ENCODE measurements around the gene ZNF358. TPM values are rescaled to one million over a fixed set of nuclear protein-coding genes. Genes with fewer than 3 reads are reported as not detected.

ZNF358 gene
- total and polyA plus RNA-seq, 2 donors = 7.1 to 23.5 TPM

DNA sequence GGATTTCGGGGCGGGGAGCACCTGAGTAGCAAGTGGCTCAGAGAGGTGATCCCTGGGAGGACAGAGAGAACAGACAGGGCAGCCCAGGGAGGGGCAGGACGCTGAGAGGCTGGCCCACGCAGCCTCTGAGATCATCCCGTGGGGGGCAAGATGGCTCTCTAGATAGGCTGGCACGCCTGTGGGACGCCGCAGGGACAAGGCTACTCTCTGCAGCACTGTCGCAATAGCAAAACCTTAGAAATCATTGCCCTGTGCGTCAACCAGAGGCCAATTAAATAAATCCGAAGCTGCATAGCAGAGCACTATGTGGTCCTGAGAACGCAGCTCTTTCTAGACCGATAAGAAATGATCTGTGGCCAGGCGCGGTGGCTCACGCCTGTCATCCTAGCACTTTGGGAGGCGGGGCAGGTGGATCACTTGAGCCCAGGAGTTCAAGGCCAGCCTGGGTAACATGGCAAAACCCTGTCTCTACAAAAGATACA, 32.1 kb upstream of the ZNF358 start:
- Histone ChIP-seq H3K4me3 (ENCODE audit: low read length in 2 of 2) (no peak overlapping the region), H3K27ac (ENCODE audit: low read depth in 1 of 2, low read length in 1 of 2) (no peak overlapping the region), H3K36me3 (ENCODE audit: control insufficient read depth in 2 of 2, insufficient read depth in 2 of 2, low read length in 1 of 2) (no peaks in the 10 kb centered on the region), H3K9me3 (ENCODE audit: control insufficient read depth in 2 of 2, insufficient read depth in 1 of 2, low read length in 1 of 2) (peaks cover 0 to 4% of the 10 kb centered on the region in 2 donors), H3K27me3 (ENCODE audit: control insufficient read depth in 2 of 2, insufficient read depth in 1 of 2, low read length in 1 of 2) (peaks cover 0 to 16% of the 10 kb centered on the region in 2 donors), H3K4me1 (ENCODE audit: control insufficient read depth in 2 of 2, insufficient read depth in 2 of 2, low read length in 2 of 2) (no peaks in the 10 kb centered on the region)
- 91% methylated on average over 17 of the region's 17 CpGs for WGBS
- DNase-seq (ENCODE audit: low read depth in 6 of 9, low spot score in 9 of 9) = no peak

DNA sequence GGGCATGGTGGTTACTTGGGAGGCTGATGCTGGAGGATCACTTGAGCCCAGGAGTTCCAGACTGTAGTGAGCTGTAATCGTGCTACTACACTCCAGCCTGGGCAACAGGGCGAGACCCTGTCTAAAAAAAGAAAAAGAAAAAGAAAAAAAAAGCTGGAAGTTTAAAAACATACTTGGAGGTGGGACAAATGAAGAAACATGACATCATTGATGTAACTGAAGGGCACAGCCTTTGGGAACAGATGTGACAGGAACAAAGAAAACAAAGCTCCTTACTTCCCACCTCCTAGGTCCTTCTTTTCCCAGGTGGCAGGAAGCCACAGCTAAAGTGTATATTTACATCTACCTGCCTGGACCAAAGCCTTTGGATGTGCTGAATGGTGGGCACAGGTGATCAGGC, 29.0 kb upstream of the ZNF358 start:
- Histone ChIP-seq H3K4me1 (ENCODE audit: control insufficient read depth in 2 of 2, insufficient read depth in 2 of 2, low read length in 2 of 2) (peaks cover 0 to 5% of the 10 kb centered on the region in 2 donors), H3K27me3 (ENCODE audit: control insufficient read depth in 2 of 2, insufficient read depth in 1 of 2, low read length in 1 of 2) (peaks cover 0 to 16% of the 10 kb centered on the region in 2 donors), H3K9me3 (ENCODE audit: control insufficient read depth in 2 of 2, insufficient read depth in 1 of 2, low read length in 1 of 2) (peaks cover 0 to 4% of the 10 kb centered on the region in 2 donors), H3K4me3 (ENCODE audit: low read length in 2 of 2) (no peak overlapping the region), H3K27ac (ENCODE audit: low read depth in 1 of 2, low read length in 1 of 2) (no peak overlapping the region), H3K36me3 (ENCODE audit: control insufficient read depth in 2 of 2, insufficient read depth in 2 of 2, low read length in 1 of 2) (no peaks in the 10 kb centered on the region)
- DNase-seq (ENCODE audit: low read depth in 6 of 9, low spot score in 9 of 9) = no peak
- 93% methylated on average over 2 of the region's 2 CpGs for WGBS

DNA sequence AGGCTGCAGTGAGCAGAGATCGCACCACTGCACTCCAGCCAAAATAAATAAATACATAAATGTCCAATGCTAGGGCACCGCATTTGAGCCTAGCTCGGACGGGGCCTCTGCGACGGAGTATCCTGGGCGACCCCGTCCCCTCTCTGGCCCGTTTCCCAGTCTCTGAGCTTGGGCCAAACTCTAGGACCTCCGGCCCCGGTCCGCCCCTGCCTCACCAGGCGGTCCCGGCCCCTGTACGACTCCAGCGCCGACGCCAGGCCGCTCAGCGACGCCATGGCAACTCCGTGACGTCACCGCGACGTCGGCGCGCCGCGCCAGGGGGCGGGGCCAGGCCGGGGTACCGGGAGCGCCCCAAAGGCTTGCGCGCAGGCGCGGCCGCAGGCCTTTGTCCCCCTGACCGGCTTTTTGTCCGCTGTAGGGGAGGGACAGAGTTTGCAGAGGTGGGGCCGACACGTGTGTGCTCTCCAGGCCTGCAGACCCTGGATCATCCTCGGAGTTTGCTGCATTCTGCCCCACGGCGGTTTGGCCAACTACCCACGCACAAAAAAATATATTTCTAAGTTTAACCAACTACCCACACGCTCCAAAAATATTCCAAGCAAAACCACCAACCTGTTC, 27.1 kb upstream of the ZNF358 start, which contains the start of gene PEX11G:
Gene PEX11G, minus strand, starts transcription at position 300 of the 618 bp plus-strand sequence. Its CDS starts 25 bp downstream, at position 275.
- Histone ChIP-seq H3K4me1 (ENCODE audit: control insufficient read depth in 2 of 2, insufficient read depth in 2 of 2, low read length in 2 of 2) (peaks cover 0 to 5% of the 10 kb centered on the region in 2 donors), H3K4me3 (ENCODE audit: low read length in 2 of 2) (peak within 1 kb of the TSS; percentile 52 to 60), H3K9me3 (ENCODE audit: control insufficient read depth in 2 of 2, insufficient read depth in 1 of 2, low read length in 1 of 2) (peaks cover 0 to 1% of the 10 kb centered on the region in 2 donors), H3K36me3 (ENCODE audit: control insufficient read depth in 2 of 2, insufficient read depth in 2 of 2, low read length in 1 of 2) (no peaks in the 10 kb centered on the region), H3K27me3 (ENCODE audit: control insufficient read depth in 2 of 2, insufficient read depth in 1 of 2, low read length in 1 of 2) (no peaks in the 10 kb centered on the region), H3K27ac (ENCODE audit: low read depth in 1 of 2, low read length in 1 of 2) (peak within 1 kb of the TSS in 1 of 2 donors; percentile 83)
- peak; percentile 51 to 93 (median 81) for DNase-seq (ENCODE audit: low read depth in 6 of 9, low spot score in 9 of 9)
- WGBS = 2% methylated on average over 49 of the region's 49 CpGs

DNA sequence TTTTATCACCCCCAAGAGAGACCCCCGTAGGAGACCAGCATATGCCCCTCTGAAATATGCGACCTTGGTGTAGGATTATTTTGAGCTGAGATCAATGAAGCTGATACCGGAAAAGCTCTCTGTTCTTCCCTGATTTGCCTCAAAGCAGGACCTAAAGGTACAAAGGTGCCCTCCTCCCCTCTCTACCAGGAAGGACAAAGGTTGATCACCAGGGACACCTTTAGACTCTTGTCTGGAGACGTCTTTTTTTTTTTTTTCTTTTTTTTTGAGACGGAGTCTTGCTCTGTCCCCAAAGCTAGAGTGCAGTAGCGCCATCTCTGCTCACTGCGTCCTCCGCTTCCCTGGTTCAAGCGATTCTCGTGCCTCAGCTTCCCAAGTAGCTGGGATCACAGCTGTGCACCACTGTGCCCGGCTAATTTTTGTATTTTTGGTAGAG, 26.3 kb upstream of the ZNF358 start:
- DNase-seq (ENCODE audit: low read depth in 6 of 9, low spot score in 9 of 9) = no peak
- 91% methylated on average over 11 of the region's 11 CpGs for WGBS
- Histone ChIP-seq H3K9me3 (ENCODE audit: control insufficient read depth in 2 of 2, insufficient read depth in 1 of 2, low read length in 1 of 2) (no peaks in the 10 kb centered on the region), H3K36me3 (ENCODE audit: control insufficient read depth in 2 of 2, insufficient read depth in 2 of 2, low read length in 1 of 2) (no peaks in the 10 kb centered on the region), H3K27me3 (ENCODE audit: control insufficient read depth in 2 of 2, insufficient read depth in 1 of 2, low read length in 1 of 2) (peaks cover 0 to 3% of the 10 kb centered on the region in 2 donors), H3K4me3 (ENCODE audit: low read length in 2 of 2) (no peak overlapping the region), H3K27ac (ENCODE audit: low read depth in 1 of 2, low read length in 1 of 2) (no peak overlapping the region), H3K4me1 (ENCODE audit: control insufficient read depth in 2 of 2, insufficient read depth in 2 of 2, low read length in 2 of 2) (peaks cover 0 to 5% of the 10 kb centered on the region in 2 donors)

DNA sequence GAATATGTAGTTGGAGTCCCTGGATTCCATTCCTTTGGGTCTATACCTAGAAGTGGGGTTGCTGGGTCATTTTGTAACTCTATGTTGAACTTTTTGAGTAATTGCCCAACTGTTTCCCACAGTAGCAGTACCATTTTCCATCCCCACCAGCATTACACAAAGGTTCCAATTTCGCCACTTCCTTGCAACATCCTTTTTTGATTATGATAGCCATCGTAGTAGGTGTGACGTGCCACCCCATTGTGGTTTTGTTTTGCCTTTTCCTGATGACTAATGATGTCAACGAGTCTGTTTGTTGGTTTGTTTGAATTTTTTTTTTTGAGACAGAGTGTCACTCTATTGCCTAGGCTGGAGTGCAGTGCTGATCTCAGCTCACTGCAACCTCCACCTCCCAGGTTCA, 23.8 kb upstream of the ZNF358 start:
- H3K9me3 ChIP-seq (ENCODE audit: control insufficient read depth in 2 of 2, insufficient read depth in 1 of 2, low read length in 1 of 2) = no peaks in the 10 kb centered on the region
- H3K36me3 ChIP-seq (ENCODE audit: control insufficient read depth in 2 of 2, insufficient read depth in 2 of 2, low read length in 1 of 2) = no peaks in the 10 kb centered on the region
- WGBS = 34% methylated on average over 4 of the region's 4 CpGs
- peaks cover 0 to 5% of the 10 kb centered on the region in 2 donors for H3K4me1 ChIP-seq (ENCODE audit: control insufficient read depth in 2 of 2, insufficient read depth in 2 of 2, low read length in 2 of 2)
- DNase-seq (ENCODE audit: low read depth in 6 of 9, low spot score in 9 of 9) = no peak
- peaks cover 0 to 6% of the 10 kb centered on the region in 2 donors for H3K27me3 ChIP-seq (ENCODE audit: control insufficient read depth in 2 of 2, insufficient read depth in 1 of 2, low read length in 1 of 2)
- no peak overlapping the region for H3K27ac ChIP-seq (ENCODE audit: low read depth in 1 of 2, low read length in 1 of 2)
- no peak overlapping the region for H3K4me3 ChIP-seq (ENCODE audit: low read length in 2 of 2)

DNA sequence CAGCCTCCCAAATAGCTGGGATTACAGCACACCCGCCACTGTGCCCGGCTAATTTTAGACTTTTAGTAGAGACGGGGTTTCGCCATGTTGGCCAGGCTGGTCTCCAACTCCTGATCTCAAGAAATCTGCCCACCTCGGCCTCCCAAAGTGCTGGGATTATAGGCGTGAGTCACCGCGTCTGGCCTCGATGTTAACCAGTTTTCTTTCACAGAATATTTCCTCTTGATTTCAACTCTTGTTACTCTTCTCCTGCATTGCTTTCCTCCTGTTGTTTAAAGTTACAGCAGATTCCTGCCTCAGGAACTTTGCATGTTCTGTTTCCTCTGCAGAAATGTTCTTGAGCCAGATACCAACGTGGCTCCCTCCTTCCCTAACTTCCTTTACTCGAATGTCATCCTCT, 23.3 kb upstream of the ZNF358 start:
- 88% methylated on average over 11 of the region's 11 CpGs for WGBS
- H3K4me1 ChIP-seq (ENCODE audit: control insufficient read depth in 2 of 2, insufficient read depth in 2 of 2, low read length in 2 of 2) = peaks cover 0 to 5% of the 10 kb centered on the region in 2 donors
- no peaks in the 10 kb centered on the region for H3K9me3 ChIP-seq (ENCODE audit: control insufficient read depth in 2 of 2, insufficient read depth in 1 of 2, low read length in 1 of 2)
- no peaks in the 10 kb centered on the region for H3K36me3 ChIP-seq (ENCODE audit: control insufficient read depth in 2 of 2, insufficient read depth in 2 of 2, low read length in 1 of 2)
- no peak for DNase-seq (ENCODE audit: low read depth in 6 of 9, low spot score in 9 of 9)
- peaks cover 0 to 9% of the 10 kb centered on the region in 2 donors for H3K27me3 ChIP-seq (ENCODE audit: control insufficient read depth in 2 of 2, insufficient read depth in 1 of 2, low read length in 1 of 2)
- H3K4me3 ChIP-seq (ENCODE audit: low read length in 2 of 2) = no peak overlapping the region
- no peak overlapping the region for H3K27ac ChIP-seq (ENCODE audit: low read depth in 1 of 2, low read length in 1 of 2)

DNA sequence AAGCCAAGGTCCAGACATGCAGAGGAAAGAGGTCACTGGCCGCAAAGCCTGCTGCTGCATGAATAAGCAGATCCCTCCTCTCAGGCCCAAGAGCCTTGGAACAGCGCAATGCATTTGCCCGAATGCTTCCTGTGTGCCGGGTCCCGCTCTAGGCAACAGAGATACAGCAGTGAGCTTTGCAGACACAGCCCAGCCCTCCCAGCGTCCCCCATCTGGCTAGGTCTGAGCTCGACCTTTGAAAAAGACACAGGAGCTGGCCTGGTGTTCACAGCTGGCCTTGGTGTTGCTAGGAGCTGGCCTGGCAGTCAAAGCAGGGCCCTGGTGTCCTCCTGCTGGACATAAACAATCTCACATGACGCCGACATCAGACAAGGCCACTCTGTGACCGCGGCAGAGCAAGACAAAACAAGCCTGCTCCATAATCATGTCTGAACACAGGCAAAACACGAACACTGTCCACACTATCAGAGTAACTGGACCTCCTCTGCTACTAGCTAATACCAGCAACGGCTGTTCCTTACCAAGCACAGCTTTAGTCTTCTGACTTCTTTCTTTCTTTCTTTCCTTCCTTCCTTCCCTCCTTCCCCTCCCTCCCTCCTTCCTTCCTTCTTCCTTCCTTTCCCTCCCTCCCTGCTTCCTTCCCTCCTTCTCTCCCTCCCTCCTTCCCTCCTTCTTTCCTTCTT, 21.3 kb upstream of the ZNF358 start:
- Histone ChIP-seq H3K4me1 (ENCODE audit: control insufficient read depth in 2 of 2, insufficient read depth in 2 of 2, low read length in 2 of 2) (no peaks in the 10 kb centered on the region), H3K27ac (ENCODE audit: low read depth in 1 of 2, low read length in 1 of 2) (peak overlapping the region; percentile 56 to 64), H3K27me3 (ENCODE audit: control insufficient read depth in 2 of 2, insufficient read depth in 1 of 2, low read length in 1 of 2) (peaks cover 0 to 16% of the 10 kb centered on the region in 2 donors), H3K36me3 (ENCODE audit: control insufficient read depth in 2 of 2, insufficient read depth in 2 of 2, low read length in 1 of 2) (no peaks in the 10 kb centered on the region), H3K4me3 (ENCODE audit: low read length in 2 of 2) (no peak overlapping the region), H3K9me3 (ENCODE audit: control insufficient read depth in 2 of 2, insufficient read depth in 1 of 2, low read length in 1 of 2) (no peaks in the 10 kb centered on the region)
- WGBS = 88% methylated on average over 13 of the region's 13 CpGs
- DNase-seq (ENCODE audit: low read depth in 6 of 9, low spot score in 9 of 9) = no peak

DNA sequence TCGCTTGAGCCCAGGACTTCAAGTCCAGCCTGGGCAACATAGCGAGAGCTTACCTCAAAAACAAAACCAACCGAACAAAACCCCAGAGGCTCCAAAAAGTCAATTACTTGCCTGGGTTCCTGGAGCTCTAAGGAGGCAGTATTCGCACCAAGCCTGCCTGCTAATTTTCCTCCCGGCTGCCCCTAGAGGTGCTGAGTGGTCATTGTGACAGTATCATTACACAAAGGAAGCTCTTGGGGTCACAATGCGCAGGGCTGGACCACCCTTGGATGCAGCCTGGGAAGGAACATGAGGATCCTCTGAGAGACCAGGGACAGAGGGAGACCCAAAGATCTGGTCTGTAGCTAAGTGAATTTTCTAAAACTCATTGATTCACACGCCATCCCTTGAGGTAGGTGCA, 18.6 kb upstream of the ZNF358 start:
- Histone ChIP-seq H3K27ac (ENCODE audit: low read depth in 1 of 2, low read length in 1 of 2) (no peak overlapping the region), H3K27me3 (ENCODE audit: control insufficient read depth in 2 of 2, insufficient read depth in 1 of 2, low read length in 1 of 2) (peaks cover 13 to 43% of the 10 kb centered on the region in 2 donors), H3K9me3 (ENCODE audit: control insufficient read depth in 2 of 2, insufficient read depth in 1 of 2, low read length in 1 of 2) (peaks cover 1 to 4% of the 10 kb centered on the region in 2 donors), H3K4me1 (ENCODE audit: control insufficient read depth in 2 of 2, insufficient read depth in 2 of 2, low read length in 2 of 2) (peaks cover 2% of the 10 kb centered on the region in 2 donors), H3K36me3 (ENCODE audit: control insufficient read depth in 2 of 2, insufficient read depth in 2 of 2, low read length in 1 of 2) (no peaks in the 10 kb centered on the region), H3K4me3 (ENCODE audit: low read length in 2 of 2) (no peak overlapping the region)
- no peak for DNase-seq (ENCODE audit: low read depth in 6 of 9, low spot score in 9 of 9)
- 55% methylated on average over 7 of the region's 7 CpGs for WGBS

DNA sequence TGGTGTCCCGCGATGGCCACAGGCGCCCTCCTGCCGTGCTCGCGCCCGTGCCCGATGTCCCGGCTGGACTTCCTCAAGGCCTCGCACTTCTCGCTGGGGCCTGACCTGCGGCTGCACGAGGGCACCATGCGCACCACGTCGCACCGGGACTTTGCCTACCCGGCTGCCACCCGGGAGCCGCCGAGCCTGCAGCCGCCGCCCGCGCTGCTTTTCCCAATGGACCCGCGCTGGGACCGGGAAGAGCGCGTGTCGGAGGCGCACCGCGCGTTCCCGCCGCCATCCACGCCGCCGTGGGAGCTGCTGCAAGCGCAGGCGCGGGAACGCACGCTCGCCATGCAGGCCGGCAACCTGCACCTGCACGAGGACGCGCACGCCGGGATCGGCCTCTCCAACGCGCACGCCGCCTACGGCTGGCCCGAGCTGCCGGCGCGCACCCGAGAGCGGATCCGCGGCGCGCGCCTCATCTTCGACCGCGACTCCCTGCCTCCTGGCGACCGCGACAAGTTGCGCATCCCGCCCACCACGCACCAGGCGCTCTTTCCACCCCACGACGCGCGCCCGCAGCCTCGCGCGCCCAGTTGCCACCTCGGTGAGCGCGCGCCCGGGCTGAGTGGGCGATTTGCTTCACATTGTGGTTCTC, 15.0 kb upstream of the ZNF358 start:
- H3K4me1 ChIP-seq (ENCODE audit: control insufficient read depth in 2 of 2, insufficient read depth in 2 of 2, low read length in 2 of 2) = peaks cover 9 to 12% of the 10 kb centered on the region in 2 donors
- no peaks in the 10 kb centered on the region for H3K36me3 ChIP-seq (ENCODE audit: control insufficient read depth in 2 of 2, insufficient read depth in 2 of 2, low read length in 1 of 2)
- H3K27ac ChIP-seq (ENCODE audit: low read depth in 1 of 2, low read length in 1 of 2) = no peak overlapping the region
- peak overlapping the region in 1 of 2 donors; percentile 21 for H3K4me3 ChIP-seq (ENCODE audit: low read length in 2 of 2)
- H3K9me3 ChIP-seq (ENCODE audit: control insufficient read depth in 2 of 2, insufficient read depth in 1 of 2, low read length in 1 of 2) = peaks cover 1 to 4% of the 10 kb centered on the region in 2 donors
- WGBS = 4% methylated on average over 93 of the region's 93 CpGs
- peaks cover 13 to 71% of the 10 kb centered on the region in 2 donors for H3K27me3 ChIP-seq (ENCODE audit: control insufficient read depth in 2 of 2, insufficient read depth in 1 of 2, low read length in 1 of 2)
- DNase-seq (ENCODE audit: low read depth in 6 of 9, low spot score in 9 of 9) = peak in 5 of 9 donors; percentile 27 to 63 (median 43)
